Hepatocyte (in vitro differentiated cells): Measurements from ENCODE around the gene CDH22. TPM values are rescaled to one million over a fixed set of nuclear protein-coding genes. Genes with fewer than 3 reads are reported as not detected.

ENCODE experiments used
- DNase-seq: peaks from one replicate; pipeline ENCODE4 v3.0.0-alpha.2; 2016; ENCODE audit warnings: low spot score
- H2AFZ ChIP-seq: fragments of 200-600 bp; sonication (generic); 2 replicates; pipeline ENCODE4 v1.6.0; 2016; ENCODE audit warnings: antibody characterized with exemption, mild to moderate bottlenecking
- H3K27ac ChIP-seq: fragments of 200-600 bp; sonication (generic); 2 replicates; pipeline ENCODE4 v1.5.1; 2016; ENCODE audit warnings: mild to moderate bottlenecking
- H3K27me3 ChIP-seq: fragments of 200-600 bp; sonication (generic); 2 replicates; pipeline ENCODE4 v1.6.1; 2016
- H3K36me3 ChIP-seq: fragments of 200-600 bp; sonication (generic); replicated peaks from 2 replicates; pipeline ENCODE4 v1.5.1; 2016; ENCODE audit warnings: low read depth; ENCODE audit not compliant: insufficient read depth
- H3K4me1 ChIP-seq: fragments of 200-600 bp; sonication (generic); 2 replicates; pipeline ENCODE4 v1.5.1; 2016; ENCODE audit warnings: mild to moderate bottlenecking, moderate library complexity; ENCODE audit not compliant: insufficient read depth
- H3K4me2 ChIP-seq: fragments of 200-600 bp; sonication (generic); 2 replicates; pipeline ENCODE4 v1.6.0; 2016
- H3K4me3 ChIP-seq: fragments of 200-600 bp; sonication (generic); 2 replicates; pipeline ENCODE4 v1.5.1; 2016; ENCODE audit warnings: mild to moderate bottlenecking
- H3K79me2 ChIP-seq: fragments of 200-600 bp; sonication (generic); 2 replicates; pipeline ENCODE4 v1.6.0; 2017; ENCODE audit warnings: mild to moderate bottlenecking
- H3K9me2 ChIP-seq: fragments of 200-600 bp; sonication (generic); replicated peaks from 2 replicates; pipeline ENCODE4 v1.6.0; 2017; ENCODE audit warnings: mild to moderate bottlenecking; ENCODE audit not compliant: insufficient read depth
- H3K9me3 ChIP-seq: fragments of 200-600 bp; sonication (generic); 2 replicates; pipeline ENCODE4 v1.5.1; 2016; ENCODE audit warnings: low read depth, mild to moderate bottlenecking
- H4K20me1 ChIP-seq: fragments of 200-600 bp; sonication (generic); 2 replicates; pipeline ENCODE4 v1.6.0; 2016; ENCODE audit warnings: mild to moderate bottlenecking; ENCODE audit not compliant: insufficient read depth, poor library complexity, severe bottlenecking
- CTCF ChIP-seq: fragments of 200-600 bp; sonication (generic); IDR thresholded peaks from 2 replicates; pipeline ENCODE4 v1.5.1; 2016; ENCODE audit warnings: antibody characterized with exemption, mild to moderate bottlenecking; ENCODE audit not compliant: poor library complexity
- EZH2 ChIP-seq: fragments of 200-600 bp; sonication (generic); IDR thresholded peaks from 2 replicates; pipeline ENCODE4 v1.6.1; 2016; ENCODE audit warnings: antibody characterized with exemption, mild to moderate bottlenecking, borderline replicate concordance
- EZH2phosphoT487 ChIP-seq: fragments of 200-600 bp; sonication (generic); IDR thresholded peaks from one replicate; pipeline ENCODE4 v1.6.1; 2018; ENCODE audit warnings: antibody characterized with exemption, mild to moderate bottlenecking, low read depth, moderate library complexity; ENCODE audit not compliant: unreplicated experiment, severe bottlenecking
- WGBS: methylation state at CpG from one replicate; pipeline ENCODE4 v1.1.6; 2016; ENCODE audit warnings: low lambda C conversion rate; ENCODE audit errors: missing lambda C conversion rate; 5-methylcytosine and 5-hydroxymethylcytosine counted together
- polyA plus RNA-seq: library from polyadenylated mRNA; unstranded; fragments of >200 nt; fragmentation: Nextera tagmentation; extraction: Ambion mirVana; gene quantifications from 2 replicates; pipeline ENCODE4 v1.2.1, GENCODE V29; 2016
- total RNA-seq: library from RNA; depleted of rRNA; stranded (reverse); fragments of >200 nt; gene quantifications from 2 replicates; pipeline ENCODE4 v1.2.3, GENCODE V29; 2014

The CDH22 gene
- total and polyA plus RNA-seq, 2 experiments from 2014 or later = not detected

- no peaks in the 10 kb centered on the region for H3K36me3 ChIP-seq
- no peaks in the 10 kb centered on the region for H4K20me1 ChIP-seq
- 88% methylated on average over 5 of the region's 5 CpGs for WGBS
- DNase-seq = no peak
- no peaks in the 10 kb centered on the region for H3K4me1 ChIP-seq
- H2AFZ ChIP-seq = no peak overlapping the region
- H3K4me2 ChIP-seq = no peak overlapping the region
- H3K9me2 ChIP-seq = no peaks in the 10 kb centered on the region
- H3K27ac ChIP-seq = no peak overlapping the region
- H3K79me2 ChIP-seq = no peaks in the 10 kb centered on the region
- peaks cover 20% of the 10 kb centered on the region for H3K27me3 ChIP-seq
- H3K4me3 ChIP-seq = no peak overlapping the region
- no peak for TF ChIP-seq EZH2
- no peak for TF ChIP-seq EZH2phosphoT487
- no peaks in the 10 kb centered on the region for H3K9me3 ChIP-seq
Measured at GRCh38 chr20:46137816-46138215, 170.5 kb downstream of the CDH22 start.

- no peak overlapping the region for H3K4me3 ChIP-seq
- no peak for DNase-seq
- H2AFZ ChIP-seq = no peak overlapping the region
- TF ChIP-seq EZH2 (no peak), EZH2phosphoT487 (no peak), CTCF (no peak)
- peaks cover 21% of the 10 kb centered on the region for H3K27me3 ChIP-seq
- no peaks in the 10 kb centered on the region for H4K20me1 ChIP-seq
- no peaks in the 10 kb centered on the region for H3K79me2 ChIP-seq
- no peaks in the 10 kb centered on the region for H3K9me2 ChIP-seq
- H3K4me2 ChIP-seq = no peak overlapping the region
- H3K36me3 ChIP-seq = no peaks in the 10 kb centered on the region
- WGBS = 33% methylated on average over 12 of the region's 12 CpGs
- H3K4me1 ChIP-seq = no peaks in the 10 kb centered on the region
- H3K9me3 ChIP-seq = no peaks in the 10 kb centered on the region
- H3K27ac ChIP-seq = no peak overlapping the region
Measured at GRCh38 chr20:46135856-46136633, 172.3 kb downstream of the CDH22 start.

- H3K9me3 ChIP-seq = no peaks in the 10 kb centered on the region
- H4K20me1 ChIP-seq = no peaks in the 10 kb centered on the region
- no peaks in the 10 kb centered on the region for H3K36me3 ChIP-seq
- no peak overlapping the region for H3K4me2 ChIP-seq
- no peaks in the 10 kb centered on the region for H3K79me2 ChIP-seq
- WGBS = 91% methylated on average over 7 of the region's 7 CpGs
- H3K4me1 ChIP-seq = no peaks in the 10 kb centered on the region
- no peak overlapping the region for H3K27ac ChIP-seq
- TF ChIP-seq EZH2 = no peak
- no peak for TF ChIP-seq EZH2phosphoT487
- TF ChIP-seq CTCF = no peak
- H2AFZ ChIP-seq = no peak overlapping the region
- H3K27me3 ChIP-seq = peaks cover 34% of the 10 kb centered on the region
- H3K9me2 ChIP-seq = no peaks in the 10 kb centered on the region
- no peak overlapping the region for H3K4me3 ChIP-seq
- no peak for DNase-seq
Measured at GRCh38 chr20:46134716-46135115, 173.6 kb downstream of the CDH22 start.

- Histone ChIP-seq H2AFZ (no peak overlapping the region), H3K27ac (no peak overlapping the region), H3K27me3 (peaks cover 40% of the 10 kb centered on the region), H3K4me2 (no peak overlapping the region), H3K4me3 (no peak overlapping the region), H4K20me1 (no peaks in the 10 kb centered on the region), H3K4me1 (no peaks in the 10 kb centered on the region), H3K9me3 (no peaks in the 10 kb centered on the region), H3K36me3 (no peaks in the 10 kb centered on the region), H3K79me2 (no peaks in the 10 kb centered on the region), H3K9me2 (no peaks in the 10 kb centered on the region)
- TF ChIP-seq CTCF (no peak), EZH2phosphoT487 (no peak), EZH2 (no peak)
- WGBS = 85% methylated on average over 11 of the region's 11 CpGs
- no peak for DNase-seq
Measured at GRCh38 chr20:46133886-46134654, 174.2 kb downstream of the CDH22 start.
